Gastroesophageal sphincter (tissue), 3 donors: ENCODE results near the gene JAGN1.

Experiments
- CTCF ChIP-seq, 4 experiments: fragments of 200-600 bp in 2 of 4; fragments of 450-650 bp in 2 of 4; sonication (generic) in 1 of 4; IDR thresholded peaks; one replicate each; pipeline ENCODE4 v1.5.1; 2017 to 2019; ENCODE audit warnings: antibody characterized with exemption in 4 of 4, mild to moderate bottlenecking in 2 of 4, moderate library complexity in 2 of 4
- POLR2A ChIP-seq, 2 donors: fragments of 450-650 bp; IDR thresholded peaks; one replicate each; pipeline ENCODE4 v1.6.1; 2017; ENCODE audit warnings: antibody characterized with exemption in 2 of 2, mild to moderate bottlenecking in 2 of 2, moderate library complexity in 1 of 2
- POLR2AphosphoS5 ChIP-seq: sonication (generic); formaldehyde crosslinking; IDR thresholded peaks from one replicate; pipeline ENCODE4 v1.6.1; 2017; ENCODE audit warnings: antibody characterized with exemption

- no peak for TF ChIP-seq CTCF (IDR thresholded peaks at IDR 0.05)
- no peak for TF ChIP-seq POLR2AphosphoS5
- TF ChIP-seq POLR2A (IDR thresholded peaks at IDR 0.05): no peak
These were observed 13.4 kb upstream of the JAGN1 start for GRCh38 chr3:9876991-9877390.
